Neural progenitor cell (in vitro differentiated cells): ENCODE measurements around the gene GFY.

Experiments used
- CTCF ChIP-seq: fragments of 200-600 bp; sonication (generic); IDR thresholded peaks from 2 replicates; pipeline ENCODE4 v1.5.1; 2017; ENCODE audit warnings: antibody characterized with exemption, mild to moderate bottlenecking
- EZH2 ChIP-seq: fragments of 200-600 bp; sonication (generic); IDR thresholded peaks from 2 replicates; pipeline ENCODE4 v1.6.1; 2017; ENCODE audit warnings: antibody characterized with exemption, mild to moderate bottlenecking, moderate library complexity
- EZH2phosphoT487 ChIP-seq: fragments of 200-600 bp; sonication (generic); IDR thresholded peaks from 2 replicates; pipeline ENCODE4 v1.6.1; 2017; ENCODE audit warnings: antibody characterized with exemption

DNA sequence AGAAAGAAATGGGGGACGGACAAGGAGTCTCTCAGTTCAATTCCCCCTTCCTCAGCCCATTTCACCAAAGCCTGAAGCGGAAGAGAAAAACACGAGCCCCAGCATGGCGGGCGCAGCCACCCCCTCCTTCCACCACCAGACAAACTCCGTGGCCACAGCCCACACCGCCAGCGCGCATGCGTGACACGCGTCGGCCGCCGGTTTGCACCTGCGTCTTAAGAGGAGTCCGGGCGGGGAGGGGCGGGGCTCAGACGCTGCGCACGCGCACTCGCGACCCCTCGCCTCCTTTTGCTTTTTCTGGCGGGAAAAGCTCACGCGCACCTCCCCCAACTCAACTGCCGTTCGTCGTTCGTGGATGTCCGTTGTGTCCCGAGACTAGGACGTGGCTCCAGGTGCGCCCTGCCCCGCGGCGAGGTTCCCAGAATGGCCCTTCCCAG lies 37.2 kb upstream of the GFY start, which contains the start of gene KASH5:
- no peak for TF ChIP-seq CTCF
- no peak for TF ChIP-seq EZH2
- no peak for TF ChIP-seq EZH2phosphoT487
